Measurements from ENCODE around the gene SNRNP70.

DNA sequence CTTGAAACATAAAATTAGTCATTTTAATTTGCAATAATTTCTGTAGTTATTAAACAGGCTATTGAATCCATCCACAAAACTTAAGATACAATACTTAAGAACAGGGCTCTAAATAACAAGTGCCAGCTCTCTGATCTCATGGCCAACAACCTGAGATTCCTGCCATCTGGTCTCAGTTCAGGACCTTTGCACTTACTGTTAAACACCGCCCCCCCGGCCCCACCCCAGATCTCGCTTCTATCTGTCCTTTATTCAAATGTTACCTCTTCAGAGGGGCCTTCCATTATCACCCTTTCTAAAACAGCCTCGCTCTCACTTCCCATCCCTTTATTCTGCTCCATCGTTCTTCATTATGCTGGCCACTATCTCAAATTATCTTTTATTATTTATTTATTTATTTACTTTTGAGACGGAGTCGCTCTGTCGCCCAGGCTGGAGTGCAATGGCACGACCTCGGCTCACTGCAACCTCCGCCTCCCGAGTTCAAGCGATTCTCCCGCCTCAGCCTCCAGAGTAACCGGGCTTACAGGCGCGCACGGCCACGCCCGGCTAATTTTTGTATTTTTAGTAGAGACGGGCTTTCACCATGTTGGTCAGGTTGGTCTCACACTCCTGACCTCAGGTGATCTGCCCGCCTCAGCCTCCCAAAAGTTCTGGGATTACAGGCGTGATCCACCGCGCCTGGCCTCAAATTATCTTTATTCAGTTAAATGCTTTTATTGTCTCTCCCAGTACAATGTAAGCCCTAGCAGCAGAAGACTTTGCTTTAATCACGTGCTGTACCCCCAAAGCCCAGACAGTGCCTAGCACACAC, 838 bp upstream of the SNRNP70 start:
- TF ChIP-seq, protein P1, sequence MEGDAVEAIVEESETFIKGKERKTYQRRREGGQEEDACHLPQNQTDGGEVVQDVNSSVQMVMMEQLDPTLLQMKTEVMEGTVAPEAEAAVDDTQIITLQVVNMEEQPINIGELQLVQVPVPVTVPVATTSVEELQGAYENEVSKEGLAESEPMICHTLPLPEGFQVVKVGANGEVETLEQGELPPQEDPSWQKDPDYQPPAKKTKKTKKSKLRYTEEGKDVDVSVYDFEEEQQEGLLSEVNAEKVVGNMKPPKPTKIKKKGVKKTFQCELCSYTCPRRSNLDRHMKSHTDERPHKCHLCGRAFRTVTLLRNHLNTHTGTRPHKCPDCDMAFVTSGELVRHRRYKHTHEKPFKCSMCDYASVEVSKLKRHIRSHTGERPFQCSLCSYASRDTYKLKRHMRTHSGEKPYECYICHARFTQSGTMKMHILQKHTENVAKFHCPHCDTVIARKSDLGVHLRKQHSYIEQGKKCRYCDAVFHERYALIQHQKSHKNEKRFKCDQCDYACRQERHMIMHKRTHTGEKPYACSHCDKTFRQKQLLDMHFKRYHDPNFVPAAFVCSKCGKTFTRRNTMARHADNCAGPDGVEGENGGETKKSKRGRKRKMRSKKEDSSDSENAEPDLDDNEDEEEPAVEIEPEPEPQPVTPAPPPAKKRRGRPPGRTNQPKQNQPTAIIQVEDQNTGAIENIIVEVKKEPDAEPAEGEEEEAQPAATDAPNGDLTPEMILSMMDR (optimal IDR thresholded peaks at IDR 0.05 in 1 of 3, IDR thresholded peaks at IDR 0.05 in 1 of 3, conservative IDR thresholded peaks at IDR 0.05 in 1 of 3; ENCODE audit: extremely low read depth in 1 of 3, insufficient read depth in 2 of 3, low read length in 3 of 3): no peak
- TF ChIP-seq EZH2 (IDR thresholded peaks at IDR 0.05; ENCODE audit: low read length): no peak

Measured in keratinocyte (primary cell).